ENCODE measurements around the gene SGK1.
A peak's percentile ranks its signal among the peaks of the same experiment; 100 is the strongest.
"Not testable (repeated sequence)": the region's sequence is repeated elsewhere in the genome, so short reads cannot be mapped to it uniquely, and the experiment has no call there.

SGK1 gene

GRCh38 chr6:134207421-134207820, 110.5 kb downstream of the SGK1 start:
- no peak overlapping the region for H3K4me3 ChIP-seq (replicated peaks; ENCODE audit: low read depth, low read length)
- no peaks in the 10 kb centered on the region for H3K36me3 ChIP-seq (ENCODE audit: control insufficient read depth, insufficient read depth, low read length)
- H3K27me3 ChIP-seq (replicated peaks; ENCODE audit: control insufficient read depth, insufficient read depth, low read length), result no peaks in the 10 kb centered on the region
- DNase-seq (ENCODE audit: extremely low read depth, insufficient read length), result no peak
- TF ChIP-seq CTCF (IDR thresholded peaks at IDR 0.05; ENCODE audit: insufficient read depth, low read length, poor library complexity, severe bottlenecking), result no peak

- H3K27me3 ChIP-seq (replicated peaks; ENCODE audit: control insufficient read depth, insufficient read depth, low read length), result no peaks in the 10 kb centered on the region
- no peaks in the 10 kb centered on the region for H3K36me3 ChIP-seq (ENCODE audit: control insufficient read depth, insufficient read depth, low read length)
- DNase-seq (ENCODE audit: extremely low read depth, insufficient read length), result no peak
- no peak overlapping the region for H3K4me3 ChIP-seq (replicated peaks; ENCODE audit: low read depth, low read length)
- TF ChIP-seq CTCF (IDR thresholded peaks at IDR 0.05; ENCODE audit: insufficient read depth, low read length, poor library complexity, severe bottlenecking), result no peak
Observed at GRCh38 chr6:134205366-134205765, 112.5 kb downstream of the SGK1 start.

- not testable (repeated sequence) for H3K4me3 ChIP-seq (replicated peaks; ENCODE audit: low read depth, low read length); DNase-seq (ENCODE audit: extremely low read depth, insufficient read length); H3K27me3 ChIP-seq (replicated peaks; ENCODE audit: control insufficient read depth, insufficient read depth, low read length); H3K36me3 ChIP-seq (ENCODE audit: control insufficient read depth, insufficient read depth, low read length)
Observed at GRCh38 chr6:134204759-134205158, 113.2 kb downstream of the SGK1 start.

GRCh38 chr6:134204031-134204430, 113.9 kb downstream of the SGK1 start:
- H3K4me3 ChIP-seq (replicated peaks; ENCODE audit: low read depth, low read length), result no peak overlapping the region
- H3K27me3 ChIP-seq (replicated peaks; ENCODE audit: control insufficient read depth, insufficient read depth, low read length), result no peaks in the 10 kb centered on the region
- DNase-seq (ENCODE audit: extremely low read depth, insufficient read length), result no peak

GRCh38 chr6:134201716-134202115, 116.2 kb downstream of the SGK1 start:
- no peak for DNase-seq (ENCODE audit: extremely low read depth, insufficient read length)
- TF ChIP-seq CTCF (IDR thresholded peaks at IDR 0.05; ENCODE audit: insufficient read depth, low read length, poor library complexity, severe bottlenecking), result no peak
- no peak overlapping the region for H3K4me3 ChIP-seq (replicated peaks; ENCODE audit: low read depth, low read length)
- H3K27me3 ChIP-seq (replicated peaks; ENCODE audit: control insufficient read depth, insufficient read depth, low read length), result no peaks in the 10 kb centered on the region
- H3K36me3 ChIP-seq (ENCODE audit: control insufficient read depth, insufficient read depth, low read length), result no peaks in the 10 kb centered on the region

More at GRCh38 chr6:134204031-134204430, 113.9 kb downstream of the SGK1 start:
- no peaks in the 10 kb centered on the region for H3K36me3 ChIP-seq (ENCODE audit: control insufficient read depth, insufficient read depth, low read length)
- no peak for TF ChIP-seq CTCF (IDR thresholded peaks at IDR 0.05; ENCODE audit: insufficient read depth, low read length, poor library complexity, severe bottlenecking)

- Histone ChIP-seq H3K4me3 (replicated peaks; ENCODE audit: low read depth, low read length) (no peak overlapping the region), H3K27me3 (replicated peaks; ENCODE audit: control insufficient read depth, insufficient read depth, low read length) (no peaks in the 10 kb centered on the region), H3K36me3 (ENCODE audit: control insufficient read depth, insufficient read depth, low read length) (no peaks in the 10 kb centered on the region)
- DNase-seq (ENCODE audit: extremely low read depth, insufficient read length), result peak; percentile 43
- TF ChIP-seq CTCF (IDR thresholded peaks at IDR 0.05; ENCODE audit: insufficient read depth, low read length, poor library complexity, severe bottlenecking), result no peak
Observed at GRCh38 chr6:134199848-134200606, 117.9 kb downstream of the SGK1 start.

Data from GM06990 (cell line).